Psoas muscle (tissue), 8 donors: ENCODE data around the gene PTGER4. TPM values are rescaled to one million over a fixed set of nuclear protein-coding genes. Genes with fewer than 3 reads are reported as not detected.
"Not testable (repeated sequence)": the region's sequence is repeated elsewhere in the genome, so short reads cannot be mapped to it uniquely, and the experiment has no call there.

Experiments used
- ATAC-seq, 4 donors: fragments of 200-7000 bp; cut with Tn5 transposase; one replicate each; pipeline ENCODE4 v1.9.1; 2020; ENCODE audit warnings: moderate library complexity in 3 of 4, mild to moderate bottlenecking in 2 of 4
- DNase-seq, 2 donors: peaks; one replicate each; pipeline ENCODE4 v3.0.0-alpha.2; 2020
- H3K27ac ChIP-seq: fragments of 200-600 bp; one replicate; pipeline ENCODE4 v1.8.0; 2022
- H3K27me3 ChIP-seq, 3 donors: fragments of 200-600 bp in 1 of 3; one replicate each; pipeline versions ENCODE4 v1.6.1 to v1.8.0; 2013 to 2022; ENCODE audit warnings: low read length in 2 of 3, mild to moderate bottlenecking in 2 of 3, moderate library complexity in 1 of 3; ENCODE audit not compliant: insufficient read depth in 3 of 3
- H3K36me3 ChIP-seq, 2 donors: fragments of 200-600 bp in 1 of 2; one replicate each; pipeline versions ENCODE4 v1.6.1 to v1.8.0; 2013 to 2022; ENCODE audit warnings: low read depth in 1 of 2, mild to moderate bottlenecking in 1 of 2, moderate library complexity in 1 of 2; ENCODE audit not compliant: insufficient read depth in 1 of 2
- H3K4me1 ChIP-seq: fragments of 200-600 bp; one replicate; pipeline ENCODE4 v1.8.0; 2022
- H3K4me3 ChIP-seq: fragments of 200-600 bp; one replicate; pipeline ENCODE4 v1.8.0; 2022; ENCODE audit warnings: mild to moderate bottlenecking
- H3K9me3 ChIP-seq: fragments of 200-600 bp; one replicate; pipeline ENCODE4 v1.8.0; 2022
- CTCF ChIP-seq: fragments of 200-600 bp; IDR thresholded peaks from one replicate; pipeline ENCODE4 v1.8.0; 2022; ENCODE audit warnings: antibody characterized with exemption
- WGBS, 3 donors: extraction: QIAGEN DNeasy Blood & Tissue Kit; methylation state at CpG; one replicate each; pipeline versions ENCODE4 v1.1.6 to v1.1.7; 2013; 5-methylcytosine and 5-hydroxymethylcytosine counted together
- intact Hi-C, 2 donors: fragments of 100-400 bp; cut with DNase I; formaldehyde crosslinking; loops; one replicate each; pipeline versions ENCODE4 v1.11.0 to v1.14.2; 2022
- polyA plus RNA-seq, 3 donors: library from polyadenylated mRNA; stranded (reverse); fragments of 200-250 nt; gene quantifications; one replicate each; pipeline ENCODE4 v1.2.3, GENCODE V29; 2013
- total RNA-seq, 4 donors: library from RNA; stranded (reverse); fragmentation: NEBNext Ultra II Directional in 2 of 4; extraction: Animal tissue kit (Norgen Biotek cat#: 25700) in 2 of 4; gene quantifications; one replicate each; pipeline versions ENCODE4 v1.2.1 to v1.2.4, GENCODE V29; 2021 to 2023
- donor health status: healthy with polysubstance abuse.
- donor health status: DM: no; HTN: no; CAD: no; lungs with moderate emphysema.
- donor health status: Bipolar disorder and iron deficiency.
- donor health status: healthy.
- donor health status: DM: yes; HTN: yes; CAD: no.
- donor health status: DM: no; HTN: no; CAD: no.
- donor health status: DM: no; HTN: no; CAD: no.
- donor health status: DM: yes; HTN: yes; CAD: no.

The PTGER4 gene
- total and polyA plus RNA-seq, 7 donors = 1.7 to 8.3 (median 4.8) TPM

- 94 to 99% (median 95%) methylated on average over 2 of the region's 2 CpGs for WGBS, 3 donors
- DNase-seq (no peak), ATAC-seq (no peak)
- Histone ChIP-seq H3K27me3 (no peaks in the 10 kb centered on the region), H3K27ac (no peak overlapping the region), H3K9me3 (no peaks in the 10 kb centered on the region), H3K4me1 (no peaks in the 10 kb centered on the region), H3K4me3 (no peak overlapping the region), H3K36me3 (peaks cover 3 to 7% of the 10 kb centered on the region in 2 donors)
- intact Hi-C loops = no loop called here
- no peak for TF ChIP-seq CTCF
These were observed 36.9 kb downstream of the PTGER4 start for GRCh38 chr5:40716590-40716989.

GRCh38 chr5:40717281-40717680 is 37.6 kb downstream of the PTGER4 start:
- Histone ChIP-seq H3K4me3 (no peak overlapping the region), H3K9me3 (no peaks in the 10 kb centered on the region)
- peak in 1 of 4 donors; percentile 44 for ATAC-seq

DNA sequence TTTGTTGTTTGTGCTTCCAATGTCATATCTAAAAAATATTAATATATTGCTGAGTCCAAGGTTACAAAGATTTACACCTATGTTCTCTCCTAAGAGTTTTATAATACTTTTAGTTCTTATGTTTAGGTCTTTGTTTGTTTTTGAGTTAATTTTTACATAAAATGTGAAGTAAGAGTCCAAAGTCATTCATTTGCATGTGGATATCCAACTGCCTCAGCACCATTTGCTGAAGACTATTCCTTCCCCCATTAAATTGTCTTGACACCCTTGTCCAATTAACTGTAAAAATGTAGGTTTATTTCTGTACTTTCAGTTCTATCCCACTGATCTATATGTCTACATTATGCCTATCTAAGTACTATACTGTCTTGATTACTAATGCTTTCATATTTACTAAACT is 40.4 kb downstream of the PTGER4 start:
- H3K27me3 ChIP-seq = no peaks in the 10 kb centered on the region
- no peaks in the 10 kb centered on the region for H3K9me3 ChIP-seq
- no peak overlapping the region for H3K27ac ChIP-seq
- no peak for TF ChIP-seq CTCF
- no peaks in the 10 kb centered on the region for H3K4me1 ChIP-seq
- DNase-seq = no peak
- ATAC-seq = no peak
- intact Hi-C loops = no loop called here
- H3K36me3 ChIP-seq = peaks cover 3 to 20% of the 10 kb centered on the region in 2 donors
- H3K4me3 ChIP-seq = no peak overlapping the region

More at GRCh38 chr5:40717281-40717680, 37.6 kb downstream of the PTGER4 start:
- Histone ChIP-seq H3K27me3 (no peaks in the 10 kb centered on the region), H3K36me3 (peaks cover 3 to 10% of the 10 kb centered on the region in 2 donors), H3K4me1 (no peaks in the 10 kb centered on the region), H3K27ac (no peak overlapping the region)
- intact Hi-C loops = no loop called here
- no peak for DNase-seq
- no peak for TF ChIP-seq CTCF

DNA sequence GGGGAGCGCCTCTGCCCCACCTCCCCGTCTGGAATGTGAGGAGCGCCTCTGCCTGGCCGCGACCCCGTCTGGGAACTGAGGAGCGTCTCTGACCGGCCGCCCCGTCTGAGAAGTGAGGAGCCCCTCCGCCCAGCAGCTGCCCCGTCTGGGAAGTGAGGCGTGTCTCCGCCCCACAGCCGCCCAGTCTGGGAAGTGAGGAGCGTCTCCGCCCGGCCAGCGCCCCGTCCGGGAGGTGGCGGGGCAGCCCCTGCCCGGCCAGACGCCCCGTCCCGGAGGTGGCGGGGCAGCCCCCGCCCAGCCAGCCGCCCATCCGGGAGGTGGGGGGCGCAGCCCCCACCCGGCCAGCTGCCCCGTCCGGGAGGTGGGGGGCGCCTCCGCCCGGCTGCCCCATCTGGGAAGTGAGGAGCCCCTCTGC is 42.8 kb downstream of the PTGER4 start:
- H3K4me3 ChIP-seq, H3K27me3 ChIP-seq, H3K4me1 ChIP-seq, H3K9me3 ChIP-seq, intact Hi-C loops, H3K27ac ChIP-seq, ATAC-seq, DNase-seq: not testable (repeated sequence)
- peaks cover 3 to 36% of the 10 kb centered on the region in 2 donors for H3K36me3 ChIP-seq
- 92 to 94% (median 93%) methylated on average over 27 to 37 of the region's 37 CpGs for WGBS, 3 donors

- intact Hi-C loops = loop anchor here in 1 of 2 donors (10.0 kb wide), 1 partner anchor 1019 kb away; no protein-coding TSS in a partner anchor
- H3K4me1 ChIP-seq = peaks cover 13% of the 10 kb centered on the region
- DNase-seq (no peak), ATAC-seq (no peak)
- no peak overlapping the region for H3K4me3 ChIP-seq
- no peaks in the 10 kb centered on the region for H3K27me3 ChIP-seq
- H3K9me3 ChIP-seq = no peaks in the 10 kb centered on the region
- WGBS, 3 donors = 80 to 93% (median 87%) methylated on average over 2 of the region's 2 CpGs
- TF ChIP-seq CTCF = no peak
- no peak overlapping the region for H3K27ac ChIP-seq
- H3K36me3 ChIP-seq = peaks cover 0 to 7% of the 10 kb centered on the region in 2 donors
These were observed 53.7 kb downstream of the PTGER4 start for GRCh38 chr5:40733434-40733833.
